ENCODE data around the gene WASF1. TPM values are rescaled to one million over a fixed set of nuclear protein-coding genes. Genes with fewer than 3 reads are reported as not detected.
A peak's percentile ranks its signal among the peaks of the same experiment; 100 is the strongest.

WASF1 gene
- polyA plus RNA-seq (2013, experiment 1 of 2; ENCODE audit: insufficient read length), result 28.1 TPM
- 28.3 TPM for polyA plus RNA-seq (2013, experiment 2 of 2; ENCODE audit: insufficient read length)

GRCh38 chr6:110179406-110180227 is at the start of gene WASF1:
TSS of gene WASF1 (minus strand) at chr6:110179670. CDS start at chr6:110127601, 52,069 bp downstream.
- DNase-seq, result peak; percentile 99

- DNase-seq, result no peak
Measured at GRCh38 chr6:110226261-110226660, 46.8 kb upstream of the WASF1 start.

GRCh38 chr6:110221738-110222137 is 42.3 kb upstream of the WASF1 start:
- DNase-seq, result peak; percentile 12

- peak; percentile 37 for DNase-seq
Measured at GRCh38 chr6:110217266-110217665, 37.8 kb upstream of the WASF1 start.

GRCh38 chr6:110216140-110216539 is 36.7 kb upstream of the WASF1 start:
- no peak for DNase-seq

GRCh38 chr6:110214338-110214737 is 34.9 kb upstream of the WASF1 start:
- DNase-seq, result no peak

GRCh38 chr6:110211753-110212152 is 32.3 kb upstream of the WASF1 start:
- no peak for DNase-seq

- no peak for DNase-seq
Measured at GRCh38 chr6:110207652-110208051, 28.2 kb upstream of the WASF1 start.

- no peak for DNase-seq
Measured at GRCh38 chr6:110201151-110201884, 21.8 kb upstream of the WASF1 start.

GRCh38 chr6:110198561-110198960 is 19.1 kb upstream of the WASF1 start:
- DNase-seq, result no peak

- no peak for DNase-seq
Measured at GRCh38 chr6:110196874-110197273, 17.4 kb upstream of the WASF1 start.

GRCh38 chr6:110195639-110196038 is 16.2 kb upstream of the WASF1 start:
- DNase-seq, result no peak

GRCh38 chr6:110191477-110191876 is 12.0 kb upstream of the WASF1 start:
- DNase-seq, result no peak

GRCh38 chr6:110190726-110191125 is 11.3 kb upstream of the WASF1 start:
- no peak for DNase-seq

- peak; percentile 10 for DNase-seq
Measured at GRCh38 chr6:110188791-110189190, 9.3 kb upstream of the WASF1 start.

- no peak for DNase-seq
Measured at GRCh38 chr6:110185879-110186278, 6.4 kb upstream of the WASF1 start.

- no peak for DNase-seq
Measured at GRCh38 chr6:110183292-110183885, 3.9 kb upstream of the WASF1 start.

- DNase-seq, result no peak
Measured at GRCh38 chr6:110181131-110182030, 1.9 kb upstream of the WASF1 start.

- no peak for DNase-seq
Measured at GRCh38 chr6:110180228-110181008, 948 bp upstream of the WASF1 start, which contains the start of gene CDC40. TSS of gene CDC40 (plus strand) at chr6:110180427. CDS start at chr6:110180445, 18 bp downstream.

GRCh38 chr6:110178626-110179405 is 654 bp downstream of the WASF1 start:
- DNase-seq, result peak; percentile 57
